H9 (cell line): Measurements from ENCODE around the gene OR52N1. TPM values are rescaled to one million over a fixed set of nuclear protein-coding genes. Genes with fewer than 3 reads are reported as not detected.

Source experiments
- DNase-seq: peaks from one replicate; pipeline ENCODE4 v3.0.0-alpha.2; 2017
- H2AFZ ChIP-seq: one replicate; pipeline ENCODE4 v1.6.1; 2013; ENCODE audit warnings: mild to moderate bottlenecking, low read length, control low read depth, moderate library complexity
- H2AK5ac ChIP-seq: 2 replicates; pipeline ENCODE4 v1.6.1; 2013; ENCODE audit warnings: low read length, control low read depth, mixed read lengths; ENCODE audit not compliant: insufficient read length
- H2BK120ac ChIP-seq: one replicate; pipeline ENCODE4 v1.6.1; 2013; ENCODE audit warnings: low read depth, mild to moderate bottlenecking, low read length, control low read depth, inconsistent platforms; ENCODE audit not compliant: poor library complexity, severe bottlenecking
- H2BK12ac ChIP-seq: 2 replicates; pipeline ENCODE4 v1.6.1; 2013; ENCODE audit warnings: low read length, control low read depth, mixed read lengths, low read depth; ENCODE audit not compliant: insufficient read length
- H2BK15ac ChIP-seq: 2 replicates; pipeline ENCODE4 v1.6.1; 2013; ENCODE audit warnings: low read depth, low read length, control low read depth
- H2BK20ac ChIP-seq: one replicate; pipeline ENCODE4 v1.6.1; 2013; ENCODE audit warnings: low read depth, mild to moderate bottlenecking, low read length, control low read depth, inconsistent platforms; ENCODE audit not compliant: poor library complexity, severe bottlenecking
- H2BK5ac ChIP-seq: 2 replicates; pipeline ENCODE4 v1.6.1; 2013; ENCODE audit warnings: low read length, control low read depth, mixed read lengths; ENCODE audit not compliant: insufficient read length
- H3K14ac ChIP-seq: 2 replicates; pipeline ENCODE4 v1.6.1; 2013; ENCODE audit warnings: low read length, control low read depth; ENCODE audit not compliant: insufficient read depth
- H3K18ac ChIP-seq: 2 replicates; pipeline ENCODE4 v1.6.1; 2013; ENCODE audit warnings: low read depth, mild to moderate bottlenecking, mixed read lengths, low read length, control low read depth; ENCODE audit not compliant: insufficient read length
- H3K23ac ChIP-seq: 2 replicates; pipeline ENCODE4 v1.6.1; 2013; ENCODE audit warnings: low read length, control low read depth, mixed read lengths, low read depth; ENCODE audit not compliant: insufficient read length
- H3K23me2 ChIP-seq: 2 replicates; pipeline ENCODE4 v1.6.1; 2013; ENCODE audit warnings: low read depth, mild to moderate bottlenecking, mixed read lengths, low read length, control low read depth; ENCODE audit not compliant: insufficient read length, poor library complexity, severe bottlenecking
- H3K27ac ChIP-seq: 2 replicates; pipeline ENCODE4 v1.5.1; 2013; ENCODE audit warnings: low read length, control low read depth, mixed read lengths, low read depth; ENCODE audit not compliant: insufficient read length
- H3K27me3 ChIP-seq: 2 replicates; pipeline ENCODE4 v1.6.1; 2013; ENCODE audit warnings: low read length, control low read depth, inconsistent platforms; ENCODE audit not compliant: insufficient read depth
- H3K4ac ChIP-seq: 2 replicates; pipeline ENCODE4 v1.6.1; 2013; ENCODE audit warnings: low read depth, mild to moderate bottlenecking, control low read depth, inconsistent platforms, low read length, moderate library complexity
- H3K4me1 ChIP-seq: 2 replicates; pipeline ENCODE4 v1.6.1; 2013; ENCODE audit warnings: low read length, control low read depth, inconsistent platforms; ENCODE audit not compliant: insufficient read depth
- H3K4me2 ChIP-seq: 2 replicates; pipeline ENCODE4 v1.6.1; 2013; ENCODE audit warnings: low read length, control low read depth, mixed read lengths; ENCODE audit not compliant: insufficient read length, insufficient read depth
- H3K56ac ChIP-seq: 2 replicates; pipeline ENCODE4 v1.6.1; 2013; ENCODE audit warnings: low read depth, mild to moderate bottlenecking, mixed read lengths, low read length, control low read depth; ENCODE audit not compliant: insufficient read length
- H3K79me1 ChIP-seq: 2 replicates; pipeline ENCODE4 v1.6.1; 2013; ENCODE audit warnings: low read depth, mild to moderate bottlenecking, moderate library complexity, low read length, control low read depth, inconsistent platforms; ENCODE audit not compliant: insufficient read depth, poor library complexity, severe bottlenecking
- H3K79me2 ChIP-seq: 2 replicates; pipeline ENCODE4 v1.6.1; 2013; ENCODE audit warnings: low read length, control low read depth, inconsistent platforms; ENCODE audit not compliant: insufficient read depth
- H3K9ac ChIP-seq: 2 replicates; pipeline ENCODE4 v1.6.1; 2013; ENCODE audit warnings: low read length, control low read depth, mixed read lengths; ENCODE audit not compliant: insufficient read length; ENCODE audit errors: extremely low read depth
- H3K9me3 ChIP-seq: one replicate; pipeline ENCODE4 v1.6.1; 2013; ENCODE audit warnings: low read depth, low read length, inconsistent platforms; ENCODE audit not compliant: control insufficient read depth
- H3T11ph ChIP-seq: one replicate; pipeline ENCODE4 v1.6.1; 2013; ENCODE audit warnings: mild to moderate bottlenecking, low read length, control low read depth, inconsistent platforms
- H4K20me1 ChIP-seq: one replicate; pipeline ENCODE4 v1.6.1; 2013; ENCODE audit not compliant: control insufficient read depth, insufficient read length, insufficient read depth
- H4K5ac ChIP-seq: 2 replicates; pipeline ENCODE4 v1.6.1; 2013; ENCODE audit warnings: low read depth, mild to moderate bottlenecking, mixed read lengths, low read length, control low read depth; ENCODE audit not compliant: insufficient read length
- H4K8ac ChIP-seq: replicated peaks from 2 replicates; pipeline ENCODE4 v1.6.1; 2013; ENCODE audit warnings: low read length, control low read depth, mixed read lengths, low read depth; ENCODE audit not compliant: insufficient read length
- H4K91ac ChIP-seq: 2 replicates; pipeline ENCODE4 v1.6.1; 2013; ENCODE audit warnings: low read depth, mild to moderate bottlenecking, moderate library complexity, mixed read lengths, low read length, control low read depth; ENCODE audit not compliant: insufficient read length
- H3K27ac Mint-ChIP-seq, 3 experiments: 2 replicates in 2 of 3; 3 replicates in 1 of 3; pipeline ENCODE4 v1.8.0; 2020 to 2021; ENCODE audit warnings: mixed read lengths in 3 of 3, mild to moderate bottlenecking in 1 of 3, moderate library complexity in 1 of 3
- H3K27me3 Mint-ChIP-seq: 2 replicates; pipeline ENCODE4 v1.8.0; 2021; ENCODE audit warnings: low read depth, mild to moderate bottlenecking, moderate library complexity, mixed read lengths
- H3K36me3 Mint-ChIP-seq, 3 experiments: 2 replicates in 2 of 3; 3 replicates in 1 of 3; pipeline ENCODE4 v1.8.0; 2020 to 2021; ENCODE audit warnings: low read depth in 3 of 3, mixed read lengths in 3 of 3; ENCODE audit not compliant: insufficient read depth in 1 of 3
- H3K4me1 Mint-ChIP-seq, 2 experiments: 2 replicates each; pipeline ENCODE4 v1.8.0; 2020; ENCODE audit warnings: mixed read lengths in 2 of 2
- H3K4me3 Mint-ChIP-seq, 2 experiments: 2 replicates in 1 of 2; 3 replicates in 1 of 2; pipeline ENCODE4 v1.8.0; 2020 to 2021; ENCODE audit warnings: mild to moderate bottlenecking in 2 of 2, mixed read lengths in 2 of 2, moderate library complexity in 1 of 2
- H3K9me3 Mint-ChIP-seq, 2 experiments: 2 replicates in 1 of 2; 3 replicates in 1 of 2; pipeline ENCODE4 v1.8.0; 2020; ENCODE audit warnings: mild to moderate bottlenecking in 2 of 2, mixed read lengths in 2 of 2, moderate library complexity in 1 of 2
- CTCF ChIP-seq: fragments of 200-600 bp; sonication (generic); conservative IDR thresholded peaks from 3 replicates; pipeline ENCODE4 v1.8.0; 2021; ENCODE audit warnings: antibody characterized with exemption, mild to moderate bottlenecking
- WGBS: extraction: QIAGEN DNeasy Blood & Tissue Kit; methylation state at CpG from one replicate; pipeline ENCODE4 v1.1.7; 2013; ENCODE audit warnings: missing lambda C conversion rate, low lambda C conversion rate, mixed read lengths; ENCODE audit not compliant: insufficient read length; ENCODE audit errors: extremely low coverage; 5-methylcytosine and 5-hydroxymethylcytosine counted together
- total RNA-seq: library from RNA; stranded (reverse); gene quantifications from 2 replicates; pipeline ENCODE4 v1.2.1, GENCODE V29; 2021

OR52N1 gene
- total RNA-seq, 1 experiment from 2014 or later, result not detected

DNA sequence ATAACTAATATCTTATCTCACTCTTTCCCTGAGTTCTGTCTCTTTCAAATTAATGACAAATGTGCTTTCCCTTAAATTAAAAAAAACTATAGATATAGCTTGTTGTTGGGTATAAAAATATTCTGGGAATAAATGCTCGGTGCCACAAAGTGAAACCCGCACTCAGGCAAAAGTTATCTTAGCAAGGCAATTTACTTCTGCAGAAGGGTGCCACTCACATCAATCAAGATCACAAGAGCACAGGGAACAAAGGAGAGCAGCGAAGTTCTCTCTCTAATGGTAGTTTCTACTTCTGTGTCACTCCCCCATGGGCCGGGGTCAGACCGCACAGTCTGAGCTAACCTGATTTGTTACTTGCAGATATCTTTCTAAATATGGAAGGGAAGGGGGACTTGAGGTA, 12.9 kb upstream of the OR52N1 start:
- TF ChIP-seq CTCF, result no peak
- Histone ChIP-seq H3K27ac (no peak overlapping the region), H3K18ac (no peak overlapping the region), H4K91ac (no peak overlapping the region), H3K14ac (no peak overlapping the region), H4K5ac (no peak overlapping the region), H3K23me2 (no peaks in the 10 kb centered on the region), H3K4ac (no peak overlapping the region), H3K79me1 (no peaks in the 10 kb centered on the region), H3K23ac (no peak overlapping the region), H2AFZ (no peak overlapping the region), H2BK20ac (no peak overlapping the region), H2BK15ac (no peak overlapping the region), H2BK5ac (no peak overlapping the region), H3K9me3 (no peaks in the 10 kb centered on the region), H2AK5ac (no peak overlapping the region), H3T11ph (no peak overlapping the region), H3K4me1 (no peaks in the 10 kb centered on the region), H4K8ac (no peak overlapping the region), H3K9ac (no peak overlapping the region), H4K20me1 (no peaks in the 10 kb centered on the region), H2BK12ac (no peak overlapping the region), H2BK120ac (no peak overlapping the region), H3K56ac (no peak overlapping the region), H3K79me2 (no peaks in the 10 kb centered on the region), H3K4me2 (no peak overlapping the region), H3K27me3 (no peaks in the 10 kb centered on the region)
- no peak for DNase-seq
- H3K4me1 Mint-ChIP-seq, result peaks cover 13 to 14% of the 10 kb centered on the region in 2 experiments
- no CpG with 5 or more reads among the region's 5 CpGs for WGBS
- peaks cover 7 to 12% of the 10 kb centered on the region in 2 experiments; a peak in 3 of 5 replicates for H3K9me3 Mint-ChIP-seq
- H3K36me3 Mint-ChIP-seq, result peaks cover 0 to 6% (median 2%) of the 10 kb centered on the region in 3 experiments; a peak in 3 of 7 replicates
- H3K4me3 Mint-ChIP-seq, result no peak overlapping the region
- H3K27me3 Mint-ChIP-seq, result peaks cover 2% of the 10 kb centered on the region; the same call in 1 of the 2 replicates
- no peak overlapping the region for H3K27ac Mint-ChIP-seq
